HepG2 (cell line): ENCODE measurements around the gene CAPG. TPM values are rescaled to one million over a fixed set of nuclear protein-coding genes. Genes with fewer than 3 reads are reported as not detected.

ENCODE experiments used
- ARID2 ChIP-seq: sonication (generic); formaldehyde crosslinking; IDR thresholded peaks from 2 replicates; pipeline ENCODE4 v1.8.1; 2022; ENCODE audit warnings: mild to moderate bottlenecking, missing genetic modification reagents, borderline replicate concordance
- CBX5 ChIP-seq: sonication (generic); formaldehyde crosslinking; IDR thresholded peaks from 2 replicates; pipeline ENCODE4 v1.4.0; 2020; ENCODE audit warnings: missing genetic modification reagents, borderline replicate concordance
- GATAD1 ChIP-seq: IDR thresholded peaks from 2 replicates; pipeline ENCODE4 v1.6.1; 2016; ENCODE audit warnings: missing genetic modification reagents, missing compliant biosample characterization
- TEAD3 ChIP-seq: optimal IDR thresholded peaks from 2 replicates; pipeline ENCODE3; 2016; ENCODE audit warnings: borderline replicate concordance
- YY1 ChIP-seq: IDR thresholded peaks from 2 replicates; pipeline ENCODE4 v1.6.1; 2011; ENCODE audit warnings: low read length, low read depth, moderate library complexity, mild to moderate bottlenecking; ENCODE audit not compliant: insufficient read depth, insufficient replicate concordance
- ZFP37 ChIP-seq: sonication (generic); formaldehyde crosslinking; IDR thresholded peaks from 2 replicates; pipeline ENCODE4 v1.4.0; 2020; ENCODE audit warnings: missing genetic modification reagents, borderline replicate concordance
- ZNF382 ChIP-seq: sonication (generic); formaldehyde crosslinking; IDR thresholded peaks from 2 replicates; pipeline ENCODE4 v1.5.0; 2020; ENCODE audit warnings: missing genetic modification reagents, mild to moderate bottlenecking, borderline replicate concordance
- ZNF572 ChIP-seq: sonication (generic); formaldehyde crosslinking; IDR thresholded peaks from 2 replicates; pipeline ENCODE4 v1.5.1; 2020; ENCODE audit warnings: mild to moderate bottlenecking, missing genetic modification reagents
- ZNF782 ChIP-seq: sonication (generic); formaldehyde crosslinking; IDR thresholded peaks from 2 replicates; pipeline ENCODE4 v1.4.0; 2020; ENCODE audit warnings: missing genetic modification reagents, mild to moderate bottlenecking, borderline replicate concordance
- polyA plus RNA-seq, 8 experiments: library from polyadenylated mRNA; depleted of rRNA in 3 of 8; stranded (reverse) in 7 of 8; unstranded in 1 of 8; fragments of >200 nt; fragmentation: Illumina TruSeq in 4 of 8; extraction: Trizol in 4 of 8; gene quantifications; 2 replicates each; pipeline versions ENCODE4 v1.2.1 to v1.2.3, GENCODE V29; 2011 to 2016; ENCODE audit warnings: low read depth in 4 of 8, missing spikeins in 1 of 8, mixed read lengths in 1 of 8; ENCODE audit not compliant: insufficient read depth in 1 of 8
- total RNA-seq, 5 experiments: library from RNA; depleted of rRNA; stranded (reverse); fragments of >200 nt; fragmentation: Illumina TruSeq; extraction: Trizol; gene quantifications; 2 replicates each; pipeline ENCODE4 v1.2.3, GENCODE V29; 2016; ENCODE audit warnings: low read depth in 1 of 5
- TF ChIP-seq, protein P1 (sequence below): IDR thresholded peaks from 2 replicates; pipeline ENCODE4 v1.4.0; 2020; ENCODE audit warnings: mild to moderate bottlenecking, missing genetic modification reagents
- TF ChIP-seq, protein P2 (sequence below): IDR thresholded peaks from 2 replicates; pipeline ENCODE4 v1.6.1; 2018; ENCODE audit warnings: missing genetic modification reagents
- TF ChIP-seq, protein P3 (sequence below): sonication (generic); formaldehyde crosslinking; IDR thresholded peaks from 2 replicates; pipeline ENCODE4 v1.4.0; 2020; ENCODE audit warnings: missing genetic modification reagents
- TF ChIP-seq, protein P4 (sequence below): IDR thresholded peaks from 2 replicates; pipeline ENCODE4 v1.6.1; 2016; ENCODE audit warnings: mild to moderate bottlenecking, missing biosample characterization, missing genetic modification reagents
- TF ChIP-seq, protein P5 (sequence below): sonication (generic); formaldehyde crosslinking; conservative IDR thresholded peaks from 2 replicates; pipeline ENCODE4 v1.4.0; 2020; ENCODE audit warnings: mild to moderate bottlenecking, missing genetic modification reagents, moderate library complexity
- TF ChIP-seq, protein P6 (sequence below): sonication (generic); formaldehyde crosslinking; IDR thresholded peaks from 2 replicates; pipeline ENCODE4 v1.4.0; 2020; ENCODE audit warnings: missing genetic modification reagents

CAPG gene
- total and polyA plus RNA-seq, 2 of the 13 experiments (the other 11 are each of a cell fraction or from before 2014, with no cell fraction given): 12.7 to 18.2 TPM

DNA sequence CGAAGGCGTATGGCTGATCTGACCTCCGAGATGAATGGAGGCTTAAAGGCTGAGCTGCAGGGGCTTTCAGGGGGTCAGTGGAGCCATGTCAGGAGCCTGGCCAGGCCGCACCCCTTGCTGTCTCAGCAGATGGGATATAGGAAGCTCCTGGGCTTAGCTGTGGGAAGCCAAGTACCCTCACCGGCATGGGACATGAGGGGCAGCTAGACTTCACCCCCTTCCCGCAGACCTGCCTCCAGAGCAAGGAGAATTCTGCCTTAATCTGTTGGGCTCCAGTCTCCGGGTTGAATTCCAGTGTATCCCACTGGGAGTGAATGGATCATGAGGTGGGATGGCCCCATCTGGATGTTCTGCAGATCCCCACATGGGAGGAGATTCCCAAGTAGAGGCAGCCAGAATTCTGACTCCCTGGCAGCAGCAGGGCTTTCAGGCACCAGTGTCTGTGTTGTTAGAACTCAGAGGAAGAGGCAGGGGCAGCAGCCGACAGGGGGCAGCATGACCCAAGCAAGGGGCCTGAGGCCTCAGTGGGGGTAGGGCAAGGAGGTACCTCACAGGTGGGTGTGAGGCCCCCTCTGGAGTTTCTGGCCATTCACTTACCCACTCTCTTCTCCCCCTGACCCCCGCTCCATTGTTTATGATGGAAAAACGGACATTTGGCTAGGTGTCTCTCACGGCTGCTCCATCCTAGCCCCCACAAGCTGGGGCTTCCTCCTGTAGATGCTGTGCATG lies 19.1 kb downstream of the CAPG start (continued):
- TF ChIP-seq, protein P1, sequence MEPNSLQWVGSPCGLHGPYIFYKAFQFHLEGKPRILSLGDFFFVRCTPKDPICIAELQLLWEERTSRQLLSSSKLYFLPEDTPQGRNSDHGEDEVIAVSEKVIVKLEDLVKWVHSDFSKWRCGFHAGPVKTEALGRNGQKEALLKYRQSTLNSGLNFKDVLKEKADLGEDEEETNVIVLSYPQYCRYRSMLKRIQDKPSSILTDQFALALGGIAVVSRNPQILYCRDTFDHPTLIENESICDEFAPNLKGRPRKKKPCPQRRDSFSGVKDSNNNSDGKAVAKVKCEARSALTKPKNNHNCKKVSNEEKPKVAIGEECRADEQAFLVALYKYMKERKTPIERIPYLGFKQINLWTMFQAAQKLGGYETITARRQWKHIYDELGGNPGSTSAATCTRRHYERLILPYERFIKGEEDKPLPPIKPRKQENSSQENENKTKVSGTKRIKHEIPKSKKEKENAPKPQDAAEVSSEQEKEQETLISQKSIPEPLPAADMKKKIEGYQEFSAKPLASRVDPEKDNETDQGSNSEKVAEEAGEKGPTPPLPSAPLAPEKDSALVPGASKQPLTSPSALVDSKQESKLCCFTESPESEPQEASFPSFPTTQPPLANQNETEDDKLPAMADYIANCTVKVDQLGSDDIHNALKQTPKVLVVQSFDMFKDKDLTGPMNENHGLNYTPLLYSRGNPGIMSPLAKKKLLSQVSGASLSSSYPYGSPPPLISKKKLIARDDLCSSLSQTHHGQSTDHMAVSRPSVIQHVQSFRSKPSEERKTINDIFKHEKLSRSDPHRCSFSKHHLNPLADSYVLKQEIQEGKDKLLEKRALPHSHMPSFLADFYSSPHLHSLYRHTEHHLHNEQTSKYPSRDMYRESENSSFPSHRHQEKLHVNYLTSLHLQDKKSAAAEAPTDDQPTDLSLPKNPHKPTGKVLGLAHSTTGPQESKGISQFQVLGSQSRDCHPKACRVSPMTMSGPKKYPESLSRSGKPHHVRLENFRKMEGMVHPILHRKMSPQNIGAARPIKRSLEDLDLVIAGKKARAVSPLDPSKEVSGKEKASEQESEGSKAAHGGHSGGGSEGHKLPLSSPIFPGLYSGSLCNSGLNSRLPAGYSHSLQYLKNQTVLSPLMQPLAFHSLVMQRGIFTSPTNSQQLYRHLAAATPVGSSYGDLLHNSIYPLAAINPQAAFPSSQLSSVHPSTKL (CRISPR knock-in tag): no peak
- TF ChIP-seq, protein P2, sequence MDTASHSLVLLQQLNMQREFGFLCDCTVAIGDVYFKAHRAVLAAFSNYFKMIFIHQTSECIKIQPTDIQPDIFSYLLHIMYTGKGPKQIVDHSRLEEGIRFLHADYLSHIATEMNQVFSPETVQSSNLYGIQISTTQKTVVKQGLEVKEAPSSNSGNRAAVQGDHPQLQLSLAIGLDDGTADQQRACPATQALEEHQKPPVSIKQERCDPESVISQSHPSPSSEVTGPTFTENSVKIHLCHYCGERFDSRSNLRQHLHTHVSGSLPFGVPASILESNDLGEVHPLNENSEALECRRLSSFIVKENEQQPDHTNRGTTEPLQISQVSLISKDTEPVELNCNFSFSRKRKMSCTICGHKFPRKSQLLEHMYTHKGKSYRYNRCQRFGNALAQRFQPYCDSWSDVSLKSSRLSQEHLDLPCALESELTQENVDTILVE (CRISPR knock-in tag): 0 out of 2 replicates have a peak, but pooled peaks have one; percentile 21
- TF ChIP-seq CBX5 (CRISPR knock-in tag): peak; percentile 54; the same call in 1 of the 2 replicates
- 0 out of 2 replicates have a peak, but pooled peaks have one; percentile 36 for TF ChIP-seq ZNF782
- no peak for TF ChIP-seq ZNF382 (CRISPR knock-in tag)
- TF ChIP-seq YY1: peak; percentile 45
- TF ChIP-seq, protein P3, sequence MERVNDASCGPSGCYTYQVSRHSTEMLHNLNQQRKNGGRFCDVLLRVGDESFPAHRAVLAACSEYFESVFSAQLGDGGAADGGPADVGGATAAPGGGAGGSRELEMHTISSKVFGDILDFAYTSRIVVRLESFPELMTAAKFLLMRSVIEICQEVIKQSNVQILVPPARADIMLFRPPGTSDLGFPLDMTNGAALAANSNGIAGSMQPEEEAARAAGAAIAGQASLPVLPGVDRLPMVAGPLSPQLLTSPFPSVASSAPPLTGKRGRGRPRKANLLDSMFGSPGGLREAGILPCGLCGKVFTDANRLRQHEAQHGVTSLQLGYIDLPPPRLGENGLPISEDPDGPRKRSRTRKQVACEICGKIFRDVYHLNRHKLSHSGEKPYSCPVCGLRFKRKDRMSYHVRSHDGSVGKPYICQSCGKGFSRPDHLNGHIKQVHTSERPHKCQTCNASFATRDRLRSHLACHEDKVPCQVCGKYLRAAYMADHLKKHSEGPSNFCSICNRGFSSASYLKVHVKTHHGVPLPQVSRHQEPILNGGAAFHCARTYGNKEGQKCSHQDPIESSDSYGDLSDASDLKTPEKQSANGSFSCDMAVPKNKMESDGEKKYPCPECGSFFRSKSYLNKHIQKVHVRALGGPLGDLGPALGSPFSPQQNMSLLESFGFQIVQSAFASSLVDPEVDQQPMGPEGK (CRISPR knock-in tag): peak; percentile 67; the same call in 1 of the 2 replicates
- TF ChIP-seq ZNF572 (CRISPR knock-in tag): peak; percentile 88; the same call in 1 of the 2 replicates
- TF ChIP-seq TEAD3 (CRISPR knock-in tag): no peak
- no peak for TF ChIP-seq ARID2
- no peak for TF ChIP-seq ZFP37 (CRISPR knock-in tag)
- TF ChIP-seq, protein P4, sequence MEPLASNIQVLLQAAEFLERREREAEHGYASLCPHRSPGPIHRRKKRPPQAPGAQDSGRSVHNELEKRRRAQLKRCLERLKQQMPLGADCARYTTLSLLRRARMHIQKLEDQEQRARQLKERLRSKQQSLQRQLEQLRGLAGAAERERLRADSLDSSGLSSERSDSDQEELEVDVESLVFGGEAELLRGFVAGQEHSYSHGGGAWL (CRISPR knock-in tag): no peak
- TF ChIP-seq, protein P5, sequence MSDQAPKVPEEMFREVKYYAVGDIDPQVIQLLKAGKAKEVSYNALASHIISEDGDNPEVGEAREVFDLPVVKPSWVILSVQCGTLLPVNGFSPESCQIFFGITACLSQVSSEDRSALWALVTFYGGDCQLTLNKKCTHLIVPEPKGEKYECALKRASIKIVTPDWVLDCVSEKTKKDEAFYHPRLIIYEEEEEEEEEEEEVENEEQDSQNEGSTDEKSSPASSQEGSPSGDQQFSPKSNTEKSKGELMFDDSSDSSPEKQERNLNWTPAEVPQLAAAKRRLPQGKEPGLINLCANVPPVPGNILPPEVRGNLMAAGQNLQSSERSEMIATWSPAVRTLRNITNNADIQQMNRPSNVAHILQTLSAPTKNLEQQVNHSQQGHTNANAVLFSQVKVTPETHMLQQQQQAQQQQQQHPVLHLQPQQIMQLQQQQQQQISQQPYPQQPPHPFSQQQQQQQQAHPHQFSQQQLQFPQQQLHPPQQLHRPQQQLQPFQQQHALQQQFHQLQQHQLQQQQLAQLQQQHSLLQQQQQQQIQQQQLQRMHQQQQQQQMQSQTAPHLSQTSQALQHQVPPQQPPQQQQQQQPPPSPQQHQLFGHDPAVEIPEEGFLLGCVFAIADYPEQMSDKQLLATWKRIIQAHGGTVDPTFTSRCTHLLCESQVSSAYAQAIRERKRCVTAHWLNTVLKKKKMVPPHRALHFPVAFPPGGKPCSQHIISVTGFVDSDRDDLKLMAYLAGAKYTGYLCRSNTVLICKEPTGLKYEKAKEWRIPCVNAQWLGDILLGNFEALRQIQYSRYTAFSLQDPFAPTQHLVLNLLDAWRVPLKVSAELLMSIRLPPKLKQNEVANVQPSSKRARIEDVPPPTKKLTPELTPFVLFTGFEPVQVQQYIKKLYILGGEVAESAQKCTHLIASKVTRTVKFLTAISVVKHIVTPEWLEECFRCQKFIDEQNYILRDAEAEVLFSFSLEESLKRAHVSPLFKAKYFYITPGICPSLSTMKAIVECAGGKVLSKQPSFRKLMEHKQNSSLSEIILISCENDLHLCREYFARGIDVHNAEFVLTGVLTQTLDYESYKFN: peak; percentile 51; the same call in 1 of the 2 replicates
- TF ChIP-seq, protein P6, sequence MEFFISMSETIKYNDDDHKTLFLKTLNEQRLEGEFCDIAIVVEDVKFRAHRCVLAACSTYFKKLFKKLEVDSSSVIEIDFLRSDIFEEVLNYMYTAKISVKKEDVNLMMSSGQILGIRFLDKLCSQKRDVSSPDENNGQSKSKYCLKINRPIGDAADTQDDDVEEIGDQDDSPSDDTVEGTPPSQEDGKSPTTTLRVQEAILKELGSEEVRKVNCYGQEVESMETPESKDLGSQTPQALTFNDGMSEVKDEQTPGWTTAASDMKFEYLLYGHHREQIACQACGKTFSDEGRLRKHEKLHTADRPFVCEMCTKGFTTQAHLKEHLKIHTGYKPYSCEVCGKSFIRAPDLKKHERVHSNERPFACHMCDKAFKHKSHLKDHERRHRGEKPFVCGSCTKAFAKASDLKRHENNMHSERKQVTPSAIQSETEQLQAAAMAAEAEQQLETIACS: no peak
- peak; percentile 60; the same call in 1 of the 2 replicates for TF ChIP-seq GATAD1 (CRISPR knock-in tag)
